SK-N-SH (cell line): ENCODE data around the gene SMIM30.

Experiments
- CTCF ChIP-seq: fragments of 200-600 bp; sonication (generic); IDR thresholded peaks from 2 replicates; pipeline ENCODE4 v1.6.1; 2017; ENCODE audit warnings: antibody characterized with exemption, mild to moderate bottlenecking, moderate library complexity
- EP300 ChIP-seq, 2 experiments: IDR thresholded peaks; 2 replicates each; pipeline versions ENCODE4 v1.4.0 to v1.6.1; 2012; ENCODE audit warnings: borderline replicate concordance in 1 of 2, low read depth in 1 of 2, low read length in 1 of 2
- GABPA ChIP-seq: IDR thresholded peaks from 2 replicates; pipeline ENCODE4 v1.4.0; 2012; ENCODE audit warnings: low read depth, mild to moderate bottlenecking
- MAX ChIP-seq: IDR thresholded peaks from 2 replicates; pipeline ENCODE4 v1.4.0; 2012; ENCODE audit warnings: low read depth
- POLR2AphosphoS5 ChIP-seq: IDR thresholded peaks from 2 replicates; pipeline ENCODE4 v1.6.1; 2012; ENCODE audit warnings: low read depth, low read length
- RAD21 ChIP-seq: IDR thresholded peaks from 2 replicates; pipeline ENCODE4 v1.6.1; 2012; ENCODE audit warnings: mild to moderate bottlenecking, low read length
- RCOR1 ChIP-seq: fragments of 150-350 bp; IDR thresholded peaks from 2 replicates; pipeline ENCODE4 v1.6.1; 2017; ENCODE audit warnings: antibody characterized with exemption, low read length
- SIN3A ChIP-seq: IDR thresholded peaks from 2 replicates; pipeline ENCODE4 v1.6.1; 2012; ENCODE audit warnings: low read depth, mild to moderate bottlenecking, low read length, moderate library complexity, borderline replicate concordance
- TCF12 ChIP-seq: IDR thresholded peaks from 2 replicates; pipeline ENCODE4 v1.4.0; 2012
- TF ChIP-seq, protein P1 (sequence below): fragments of 150-350 bp; IDR thresholded peaks from 2 replicates; pipeline ENCODE4 v1.6.1; 2017; ENCODE audit warnings: antibody characterized with exemption, low read length, low read depth, borderline replicate concordance

GRCh38 chr7:113084496-113085172, 33.7 kb downstream of the SMIM30 start:
- TF ChIP-seq MAX (no peak), RAD21 (no peak), RCOR1 (no peak), POLR2AphosphoS5 (no peak), CTCF (no peak), TCF12 (no peak), EP300 (IDR thresholded peaks at IDR 0.05; ENCODE audit: borderline replicate concordance in 1 of 2, low read depth in 1 of 2, low read length in 1 of 2) (no peak), GABPA (no peak), SIN3A (no peak)
- TF ChIP-seq, protein P1, sequence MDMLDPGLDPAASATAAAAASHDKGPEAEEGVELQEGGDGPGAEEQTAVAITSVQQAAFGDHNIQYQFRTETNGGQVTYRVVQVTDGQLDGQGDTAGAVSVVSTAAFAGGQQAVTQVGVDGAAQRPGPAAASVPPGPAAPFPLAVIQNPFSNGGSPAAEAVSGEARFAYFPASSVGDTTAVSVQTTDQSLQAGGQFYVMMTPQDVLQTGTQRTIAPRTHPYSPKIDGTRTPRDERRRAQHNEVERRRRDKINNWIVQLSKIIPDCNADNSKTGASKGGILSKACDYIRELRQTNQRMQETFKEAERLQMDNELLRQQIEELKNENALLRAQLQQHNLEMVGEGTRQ = no peak
